BJ (cell line): ENCODE data around the gene PROX1. TPM values are rescaled to one million over a fixed set of nuclear protein-coding genes. Genes with fewer than 3 reads are reported as not detected.

Experiments
- CTCF ChIA-PET: fragments of 350-600 bp; formaldehyde crosslinking; extraction: SDS; loops from one replicate; lab custom pipeline; 2021; ENCODE audit warnings: antibody characterized with exemption, inconsistent platforms; lab: Yijun Ruan, JAX
- POLR2A ChIA-PET: fragments of 300-600 bp; sonication (Branson Sonifier 250); formaldehyde crosslinking; extraction: SDS; loops from one replicate; lab custom pipeline; 2021; ENCODE audit warnings: antibody characterized with exemption; lab: Charles Lee
- DNase-seq: peaks from one replicate; pipeline ENCODE4 v3.0.0-alpha.2; 2011; ENCODE audit warnings: low read depth
- H3K27me3 ChIP-seq: 2 replicates; pipeline ENCODE4 v1.6.0; 2011; ENCODE audit warnings: low read length; ENCODE audit not compliant: control insufficient read depth, insufficient read depth
- H3K36me3 ChIP-seq: 2 replicates; pipeline ENCODE4 v1.5.1; 2011; ENCODE audit warnings: low read length; ENCODE audit not compliant: control insufficient read depth, insufficient read depth
- H3K4me3 ChIP-seq: 2 replicates; pipeline ENCODE4 v1.5.1; 2011; ENCODE audit warnings: low read depth, mild to moderate bottlenecking, control low read depth, low read length
- polyA plus RNA-seq: library from polyadenylated mRNA; depleted of rRNA; stranded (reverse); fragments of >200 nt; gene quantifications from 2 replicates; pipeline ENCODE4 v1.2.3, GENCODE V29; 2011
- TF ChIP-seq, protein P1 (sequence below): IDR thresholded peaks from 2 replicates; pipeline ENCODE4 v1.5.1; 2011; ENCODE audit warnings: low read depth, mild to moderate bottlenecking, control low read depth, inconsistent platforms, low read length, moderate library complexity; ENCODE audit not compliant: insufficient read depth

The PROX1 gene
- polyA plus RNA-seq, 1 experiment: 0.11 TPM

DNA sequence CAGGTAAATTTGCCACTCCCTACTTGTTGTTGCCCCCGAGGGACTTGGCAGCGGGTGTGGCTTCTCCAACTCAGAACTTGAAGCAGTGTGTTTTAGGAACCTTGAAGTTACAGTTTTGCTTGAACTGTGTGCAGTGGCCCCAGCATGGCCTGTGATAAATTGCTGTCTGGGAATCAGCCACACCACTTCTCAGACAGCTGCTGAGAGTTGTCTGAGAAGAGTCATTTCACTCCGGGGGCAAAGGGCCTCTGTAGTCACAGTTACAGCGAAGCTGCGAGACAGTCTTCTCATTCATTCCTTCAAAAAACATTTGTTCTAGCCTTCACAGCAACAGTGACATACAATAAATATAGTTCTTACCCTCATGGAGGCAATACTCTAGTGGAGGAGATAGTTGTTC, 70.3 kb downstream of the PROX1 start:
- DNase-seq: no peak
- H3K36me3 ChIP-seq: no peaks in the 10 kb centered on the region
- POLR2A ChIA-PET: no interaction called here
- CTCF ChIA-PET: no interaction called here
- H3K27me3 ChIP-seq: no peaks in the 10 kb centered on the region
- H3K4me3 ChIP-seq: no peak overlapping the region
- TF ChIP-seq, protein P1, sequence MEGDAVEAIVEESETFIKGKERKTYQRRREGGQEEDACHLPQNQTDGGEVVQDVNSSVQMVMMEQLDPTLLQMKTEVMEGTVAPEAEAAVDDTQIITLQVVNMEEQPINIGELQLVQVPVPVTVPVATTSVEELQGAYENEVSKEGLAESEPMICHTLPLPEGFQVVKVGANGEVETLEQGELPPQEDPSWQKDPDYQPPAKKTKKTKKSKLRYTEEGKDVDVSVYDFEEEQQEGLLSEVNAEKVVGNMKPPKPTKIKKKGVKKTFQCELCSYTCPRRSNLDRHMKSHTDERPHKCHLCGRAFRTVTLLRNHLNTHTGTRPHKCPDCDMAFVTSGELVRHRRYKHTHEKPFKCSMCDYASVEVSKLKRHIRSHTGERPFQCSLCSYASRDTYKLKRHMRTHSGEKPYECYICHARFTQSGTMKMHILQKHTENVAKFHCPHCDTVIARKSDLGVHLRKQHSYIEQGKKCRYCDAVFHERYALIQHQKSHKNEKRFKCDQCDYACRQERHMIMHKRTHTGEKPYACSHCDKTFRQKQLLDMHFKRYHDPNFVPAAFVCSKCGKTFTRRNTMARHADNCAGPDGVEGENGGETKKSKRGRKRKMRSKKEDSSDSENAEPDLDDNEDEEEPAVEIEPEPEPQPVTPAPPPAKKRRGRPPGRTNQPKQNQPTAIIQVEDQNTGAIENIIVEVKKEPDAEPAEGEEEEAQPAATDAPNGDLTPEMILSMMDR: no peak

DNA sequence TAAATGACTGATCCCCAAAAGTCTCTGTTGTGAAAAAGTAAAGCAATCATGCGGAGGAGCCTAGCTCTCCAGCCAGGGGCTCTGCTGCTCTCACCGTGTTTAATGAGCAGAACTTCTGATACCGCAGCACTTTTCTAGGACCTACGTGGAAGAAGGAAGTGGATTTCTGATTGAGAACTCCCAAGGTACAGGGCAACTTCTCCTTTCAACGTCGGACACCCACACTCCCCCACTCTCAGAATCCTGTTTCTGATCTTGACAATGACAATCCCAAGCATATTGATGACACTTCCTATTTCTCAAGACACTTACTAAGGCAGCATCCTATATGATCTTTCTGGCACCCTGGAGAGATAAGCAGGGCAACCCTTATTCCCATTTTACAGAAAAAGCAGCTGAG, 78.4 kb downstream of the PROX1 start:
- no peaks in the 10 kb centered on the region for H3K27me3 ChIP-seq
- TF ChIP-seq, protein P1: no peak
- ChIA-PET CTCF (no interaction called here), POLR2A (no interaction called here)
- H3K36me3 ChIP-seq: no peaks in the 10 kb centered on the region
- no peak for DNase-seq
- no peak overlapping the region for H3K4me3 ChIP-seq

DNA sequence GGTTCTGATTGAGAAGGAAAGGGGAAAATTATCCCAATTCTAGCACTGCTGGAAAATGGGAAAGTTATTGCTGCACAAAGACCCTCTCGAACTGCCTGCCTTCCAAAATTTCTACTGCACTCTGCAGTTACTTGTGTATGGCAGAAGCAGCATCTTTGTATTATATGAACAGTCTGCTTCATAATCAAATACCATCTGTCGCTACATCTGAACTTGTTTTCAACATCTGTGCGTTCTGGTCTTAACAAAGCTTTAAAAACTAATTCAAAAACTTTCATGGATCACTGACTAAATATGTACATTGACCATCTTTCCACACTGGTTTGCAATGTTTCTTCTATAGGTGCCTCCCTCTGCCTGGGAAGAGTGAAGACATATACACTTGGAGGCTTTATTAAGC, 79.2 kb downstream of the PROX1 start:
- ChIA-PET CTCF (no interaction called here), POLR2A (no interaction called here)
- no peak for DNase-seq
- H3K27me3 ChIP-seq: no peaks in the 10 kb centered on the region
- no peak overlapping the region for H3K4me3 ChIP-seq
- TF ChIP-seq, protein P1: no peak
- no peaks in the 10 kb centered on the region for H3K36me3 ChIP-seq

DNA sequence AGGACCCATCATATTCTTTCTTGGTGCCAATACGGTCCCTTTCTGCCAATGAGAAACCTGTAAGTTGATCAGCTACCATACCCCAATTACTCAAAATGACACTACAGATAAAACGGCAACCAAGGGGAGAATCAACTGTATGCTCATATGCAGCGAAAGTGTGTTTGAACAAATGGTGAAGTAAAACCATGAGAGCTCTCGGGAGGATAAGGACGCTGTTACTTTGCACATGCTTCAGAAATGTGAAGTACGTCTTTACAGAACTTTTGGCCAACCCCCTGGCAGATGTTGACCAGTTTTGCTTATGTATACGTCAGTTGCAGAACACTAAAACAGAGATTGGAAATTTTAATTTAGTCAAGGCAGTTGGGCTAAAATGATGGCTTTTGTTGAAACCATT, 79.6 kb downstream of the PROX1 start:
- Histone ChIP-seq H3K27me3 (no peaks in the 10 kb centered on the region), H3K4me3 (no peak overlapping the region), H3K36me3 (no peaks in the 10 kb centered on the region)
- TF ChIP-seq, protein P1: no peak
- POLR2A ChIA-PET: no interaction called here
- CTCF ChIA-PET: no interaction called here
- no peak for DNase-seq

DNA sequence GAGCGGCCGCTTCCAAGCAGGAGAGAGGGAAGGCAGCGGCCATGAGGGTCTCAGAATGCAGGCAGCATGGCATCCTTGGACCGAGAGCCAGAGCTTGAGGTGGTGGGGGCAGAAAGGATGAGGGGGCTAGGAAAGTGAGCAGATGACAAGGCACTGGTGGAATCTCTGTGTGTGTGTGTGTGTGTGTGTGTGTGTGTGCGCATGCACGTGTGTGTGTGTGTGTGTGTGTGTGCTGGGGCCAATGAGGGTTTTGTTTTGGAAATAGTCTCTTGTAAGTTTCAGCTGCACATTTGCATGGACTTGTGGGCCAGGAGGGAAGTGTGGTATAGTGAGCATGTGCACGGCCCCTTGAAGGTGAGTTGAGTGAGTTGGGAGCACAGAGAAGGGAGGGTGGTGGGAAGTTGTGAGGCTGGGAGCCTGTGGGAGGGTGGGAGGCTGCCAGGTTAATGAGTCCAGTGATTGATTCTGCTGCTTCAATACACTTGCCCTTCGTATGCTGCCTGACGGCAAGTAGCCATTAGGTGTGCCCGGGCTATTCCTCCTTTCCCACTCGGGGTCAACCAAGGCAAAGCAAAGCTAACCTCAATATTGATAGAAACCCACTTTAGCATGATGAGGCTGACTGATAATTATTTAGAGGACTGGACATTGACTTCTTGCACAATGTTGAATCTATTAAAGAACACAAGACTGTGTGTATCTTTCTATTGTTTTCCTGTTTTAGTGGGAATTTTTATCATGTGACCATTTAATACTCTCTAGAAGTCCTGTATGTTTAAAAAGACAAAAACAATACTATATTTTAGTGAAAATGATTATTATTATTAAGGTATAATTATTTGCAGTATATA, 80.3 kb downstream of the PROX1 start:
- TF ChIP-seq, protein P1: no peak
- ChIA-PET CTCF (no interaction called here), POLR2A (no interaction called here)
- no peaks in the 10 kb centered on the region for H3K27me3 ChIP-seq
- no peak overlapping the region for H3K4me3 ChIP-seq
- no peaks in the 10 kb centered on the region for H3K36me3 ChIP-seq
- DNase-seq: no peak
